Measurements from ENCODE around the gene SMYD4.

- TF ChIP-seq CTCF (IDR thresholded peaks at IDR 0.05; ENCODE audit: low read depth, low read length, poor library complexity, severe bottlenecking) (no peak), EZH2phosphoT487 (IDR thresholded peaks at IDR 0.05; ENCODE audit: borderline replicate concordance, low read length) (no peak)
These were observed 50.1 kb downstream of the SMYD4 start for GRCh38 chr17:1779571-1780131.

Data from DOHH2 (cell line).